ENCODE measurements around the gene RNF183.

GRCh38 chr9:113320051-113320450 lies 16.9 kb upstream of the RNF183 start:
- no peak for TF ChIP-seq POLR2A (IDR thresholded peaks at IDR 0.05; ENCODE audit: low read length)
- TF ChIP-seq GATA1 (IDR thresholded peaks at IDR 0.05; ENCODE audit: low read depth, low read length): no peak

All from erythroblast (primary cell).